ENCODE measurements around the gene IRAK2.

- no peak for TF ChIP-seq POLR2AphosphoS5 (IDR thresholded peaks at IDR 0.05)
- no peak for TF ChIP-seq CTCF (IDR thresholded peaks at IDR 0.05)
These were observed 19.5 kb downstream of the IRAK2 start for GRCh38 chr3:10184250-10184649.
